GM19099 (cell line): ENCODE measurements around the gene BTG2.

ENCODE experiments used
- POLR2A ChIP-seq: IDR thresholded peaks from 3 replicates; pipeline ENCODE4 v1.6.1; 2011; ENCODE audit warnings: low read depth; ENCODE audit not compliant: insufficient read length; ENCODE audit errors: extremely low read depth

Gene BTG2

DNA sequence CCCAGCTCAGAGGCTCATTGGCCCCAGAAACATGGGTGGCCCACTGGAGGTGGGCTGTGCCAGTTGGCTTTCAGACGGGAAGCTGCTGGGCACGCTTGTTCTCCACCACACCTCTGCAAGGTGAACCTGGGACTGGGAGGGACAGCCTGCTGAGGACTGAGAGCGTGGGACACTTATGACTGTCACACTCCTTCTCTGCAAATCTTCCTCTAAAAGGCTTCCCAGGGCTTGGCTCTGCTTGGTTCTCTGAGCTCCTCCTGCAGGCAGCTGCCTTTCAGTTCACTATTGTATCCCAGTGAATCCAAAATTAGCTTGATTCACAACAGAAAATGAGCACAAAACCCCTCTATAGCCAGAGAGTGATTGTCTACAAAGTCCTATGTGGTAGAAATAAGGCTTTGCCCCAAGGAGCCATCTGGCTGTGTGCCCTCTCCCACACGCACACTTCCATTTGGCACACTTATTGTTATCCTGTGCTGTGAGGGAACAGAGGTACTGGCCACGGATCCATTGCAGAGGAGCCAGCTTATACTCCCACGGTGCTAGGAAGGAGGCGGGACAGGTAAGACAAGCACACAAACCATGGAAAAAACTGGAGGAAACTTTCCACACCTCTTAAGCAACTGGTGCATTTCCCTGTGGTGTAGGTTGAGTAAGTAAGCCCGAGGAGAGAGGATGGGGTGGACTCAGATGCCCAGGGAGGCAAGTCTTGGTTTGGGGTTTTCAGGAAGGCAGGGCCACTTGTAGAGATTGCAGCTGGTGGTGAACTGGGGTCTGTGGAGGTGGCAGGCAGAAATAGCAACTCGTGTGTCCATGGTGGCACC lies 18.9 kb upstream of the BTG2 start:
- TF ChIP-seq POLR2A: peak; percentile 16

- peak; percentile 72 for TF ChIP-seq POLR2A
Measured at GRCh38 chr1:203287109-203287893, 18.0 kb upstream of the BTG2 start.

- TF ChIP-seq POLR2A: no peak
Measured at GRCh38 chr1:203287898-203288297, 17.4 kb upstream of the BTG2 start.

DNA sequence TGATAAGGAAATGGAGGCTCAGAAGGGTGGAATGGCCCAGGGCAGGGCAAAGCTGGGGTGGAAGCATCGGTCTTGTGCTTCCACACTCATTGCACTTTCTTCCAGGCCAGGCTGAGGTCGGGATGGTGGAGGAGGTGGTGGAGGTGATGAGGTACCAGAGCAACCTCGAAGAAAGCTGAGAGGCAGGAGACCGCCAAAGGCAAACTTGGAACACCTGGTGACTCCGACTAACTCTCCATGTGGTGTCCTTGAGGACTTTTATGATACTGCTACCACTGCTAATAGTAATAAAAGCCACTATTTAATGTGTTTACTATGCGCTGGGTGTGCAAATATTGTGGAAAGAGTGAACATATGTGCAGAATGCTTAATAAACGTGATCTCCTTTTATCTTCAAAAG lies 16.9 kb upstream of the BTG2 start:
- TF ChIP-seq POLR2A: no peak

- peak; percentile 72 for TF ChIP-seq POLR2A
Measured at GRCh38 chr1:203289281-203289981, 15.9 kb upstream of the BTG2 start.

- TF ChIP-seq POLR2A: no peak
Measured at GRCh38 chr1:203289982-203290260, 15.4 kb upstream of the BTG2 start.

DNA sequence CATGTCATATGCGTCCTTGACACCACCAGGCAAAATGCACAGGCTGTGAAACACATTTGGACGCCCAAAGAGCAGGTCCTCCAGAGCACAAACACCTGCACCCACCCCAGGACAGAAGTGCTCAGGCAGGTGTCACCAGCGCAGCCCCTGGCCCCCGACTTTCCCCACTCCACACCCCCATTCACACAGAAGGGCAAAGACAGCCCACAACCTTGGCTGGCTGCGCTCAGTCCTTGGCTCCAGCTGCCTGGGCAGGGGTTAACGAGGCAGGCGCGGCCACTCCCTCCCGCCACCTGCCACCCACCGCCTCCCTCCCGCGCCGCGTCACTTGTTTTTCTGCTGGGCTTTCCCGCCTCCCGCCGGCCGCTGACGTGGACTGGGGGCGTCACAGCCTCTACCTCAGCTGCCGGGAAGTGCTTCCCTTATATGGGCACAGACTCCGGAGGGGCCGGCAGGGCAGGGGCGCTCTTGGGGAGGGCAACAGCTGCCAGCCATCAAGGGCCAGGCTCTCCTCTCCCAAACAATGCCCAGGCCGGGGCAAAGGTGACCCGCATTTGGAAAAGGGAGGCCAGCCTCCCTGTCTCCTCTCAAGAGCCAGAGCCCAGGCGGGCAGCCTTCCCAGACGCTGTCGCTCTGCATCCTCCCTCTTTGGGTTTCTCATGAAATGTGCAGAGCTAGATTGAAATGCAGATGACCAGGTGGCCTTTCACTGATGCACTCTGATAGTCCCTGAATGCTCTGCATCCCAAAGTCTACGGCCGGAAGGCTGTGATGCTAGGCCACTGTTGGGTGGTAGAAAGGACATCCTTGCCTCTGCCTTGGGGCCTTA lies 14.8 kb upstream of the BTG2 start:
- peak; percentile 77 for TF ChIP-seq POLR2A

GRCh38 chr1:203291201-203292096 lies 13.9 kb upstream of the BTG2 start:
- TF ChIP-seq POLR2A: no peak

DNA sequence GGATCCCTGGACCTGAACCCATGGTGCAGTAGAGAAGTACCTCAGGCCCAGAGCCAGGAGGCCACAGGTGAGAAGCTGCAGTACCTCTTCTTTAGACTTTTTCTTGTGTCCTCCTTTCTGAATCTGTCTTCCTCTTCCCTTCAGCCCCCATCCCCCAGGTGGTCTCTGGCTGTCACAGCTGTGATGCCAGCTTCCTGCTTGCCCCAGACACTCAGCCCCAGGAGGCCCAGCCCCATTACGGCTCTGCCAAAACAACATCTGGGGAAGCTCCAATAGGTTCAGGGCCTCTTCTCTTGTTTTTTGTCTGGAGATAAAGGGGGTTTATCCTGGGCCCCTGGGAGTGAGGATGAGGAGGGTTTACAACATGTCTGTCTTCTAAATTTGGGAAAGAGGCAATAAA lies 9.5 kb upstream of the BTG2 start:
- no peak for TF ChIP-seq POLR2A

- no peak for TF ChIP-seq POLR2A
Measured at GRCh38 chr1:203296460-203297073, 8.8 kb upstream of the BTG2 start.

DNA sequence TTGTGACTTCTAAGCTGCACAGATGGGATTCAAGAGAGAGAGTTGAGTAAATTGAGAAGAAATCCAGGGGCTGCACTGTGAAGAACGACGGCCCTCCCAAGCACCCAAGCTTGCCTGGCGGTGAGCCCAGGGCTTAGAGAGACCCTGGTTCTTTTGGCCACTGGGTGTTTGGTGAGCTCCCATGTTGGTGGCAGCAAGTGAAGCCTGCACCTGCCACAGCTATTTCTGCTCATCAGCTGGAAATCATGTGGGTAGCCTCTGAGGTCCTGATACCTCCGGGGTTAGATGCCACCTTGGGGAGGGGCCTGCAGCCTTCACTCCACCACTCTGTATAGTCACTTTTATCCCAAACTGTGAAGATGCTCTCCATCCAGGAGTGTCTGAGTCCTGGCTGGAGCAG lies 6.2 kb upstream of the BTG2 start:
- peak; percentile 45 for TF ChIP-seq POLR2A

- TF ChIP-seq POLR2A: peak; percentile 16
Measured at GRCh38 chr1:203299719-203300429, 5.4 kb upstream of the BTG2 start.
